ENCODE results near the gene CXCR2. TPM values are rescaled to one million over a fixed set of nuclear protein-coding genes. Genes with fewer than 3 reads are reported as not detected.

The CXCR2 gene
- total and polyA plus RNA-seq, 7 donors, result 0.03 to 1.3 (median 0.63) TPM; not detected in 1

DNA sequence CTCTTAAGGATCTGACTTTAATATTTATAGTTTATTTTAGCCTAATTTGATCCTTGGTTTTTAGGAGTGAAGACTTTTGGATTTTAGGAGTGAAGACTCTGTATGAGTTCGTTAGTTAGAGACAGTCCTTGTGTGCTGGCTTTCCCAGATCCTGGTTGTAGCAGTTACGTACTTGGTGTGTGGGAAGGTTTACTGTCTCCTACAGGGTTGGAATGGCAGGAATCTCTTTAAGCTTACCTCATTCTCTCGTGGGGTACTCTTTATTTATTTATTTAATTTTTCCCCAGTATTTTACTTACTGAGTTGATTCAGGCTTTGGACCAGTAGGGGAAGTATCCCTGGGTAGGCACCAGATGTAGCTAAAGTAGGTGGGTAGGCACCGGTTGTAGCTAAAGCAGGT is 1.8 kb upstream of the CXCR2 start:
- ATAC-seq, result no peak
- Histone ChIP-seq H3K4me3 (no peak overlapping the region), H3K27ac (no peak overlapping the region), H3K36me3 (ENCODE audit: insufficient read depth in 1 of 2, low read depth in 1 of 2) (no peaks in the 10 kb centered on the region), H3K9me3 (peaks cover 4% of the 10 kb centered on the region), H3K27me3 (ENCODE audit: insufficient read depth in 3 of 3, low read length in 2 of 3) (peaks cover 0 to 3% (median 0%) of the 10 kb centered on the region in 3 donors), H3K4me1 (no peaks in the 10 kb centered on the region)
- DNase-seq, result no peak
- intact Hi-C loops (cut with DNase I), result no loop called here
- 71 to 77% (median 74%) methylated on average over 4 of the region's 4 CpGs for WGBS, 3 donors
- TF ChIP-seq, protein P1, sequence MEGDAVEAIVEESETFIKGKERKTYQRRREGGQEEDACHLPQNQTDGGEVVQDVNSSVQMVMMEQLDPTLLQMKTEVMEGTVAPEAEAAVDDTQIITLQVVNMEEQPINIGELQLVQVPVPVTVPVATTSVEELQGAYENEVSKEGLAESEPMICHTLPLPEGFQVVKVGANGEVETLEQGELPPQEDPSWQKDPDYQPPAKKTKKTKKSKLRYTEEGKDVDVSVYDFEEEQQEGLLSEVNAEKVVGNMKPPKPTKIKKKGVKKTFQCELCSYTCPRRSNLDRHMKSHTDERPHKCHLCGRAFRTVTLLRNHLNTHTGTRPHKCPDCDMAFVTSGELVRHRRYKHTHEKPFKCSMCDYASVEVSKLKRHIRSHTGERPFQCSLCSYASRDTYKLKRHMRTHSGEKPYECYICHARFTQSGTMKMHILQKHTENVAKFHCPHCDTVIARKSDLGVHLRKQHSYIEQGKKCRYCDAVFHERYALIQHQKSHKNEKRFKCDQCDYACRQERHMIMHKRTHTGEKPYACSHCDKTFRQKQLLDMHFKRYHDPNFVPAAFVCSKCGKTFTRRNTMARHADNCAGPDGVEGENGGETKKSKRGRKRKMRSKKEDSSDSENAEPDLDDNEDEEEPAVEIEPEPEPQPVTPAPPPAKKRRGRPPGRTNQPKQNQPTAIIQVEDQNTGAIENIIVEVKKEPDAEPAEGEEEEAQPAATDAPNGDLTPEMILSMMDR (IDR thresholded peaks at IDR 0.05), result no peak

DNA sequence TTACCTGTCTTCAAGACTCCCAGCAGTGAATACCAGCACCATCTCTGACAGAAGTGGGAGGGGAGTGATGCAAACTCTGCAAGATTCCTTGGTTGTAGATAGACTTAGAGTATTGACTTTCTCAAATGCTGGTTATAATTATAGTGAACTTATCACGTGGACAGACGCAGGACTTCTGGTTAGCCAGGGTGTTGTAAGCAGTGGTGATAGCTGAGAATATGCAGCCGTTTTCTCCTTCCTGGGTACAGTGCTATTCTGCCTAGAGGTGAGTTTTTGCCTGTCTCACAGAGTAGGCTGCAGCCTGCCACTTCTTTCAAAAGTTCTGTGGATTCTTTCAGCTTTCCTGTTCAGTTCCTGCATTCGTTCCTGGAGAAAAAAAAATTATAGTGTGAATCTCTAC is 733 bp upstream of the CXCR2 start:
- no peaks in the 10 kb centered on the region for H3K4me1 ChIP-seq
- no peak for DNase-seq
- intact Hi-C loops (cut with DNase I), result no loop called here
- H3K36me3 ChIP-seq (ENCODE audit: insufficient read depth in 1 of 2, low read depth in 1 of 2), result no peaks in the 10 kb centered on the region
- peaks cover 0 to 3% (median 0%) of the 10 kb centered on the region in 3 donors for H3K27me3 ChIP-seq (ENCODE audit: insufficient read depth in 3 of 3, low read length in 2 of 3)
- 53 to 62% (median 58%) methylated on average over 4 of the region's 4 CpGs for WGBS, 3 donors
- TF ChIP-seq, protein P1 (IDR thresholded peaks at IDR 0.05), result no peak
- H3K9me3 ChIP-seq, result peaks cover 4% of the 10 kb centered on the region
- no peak overlapping the region for H3K27ac ChIP-seq
- H3K4me3 ChIP-seq, result no peak overlapping the region
- no peak for ATAC-seq

DNA sequence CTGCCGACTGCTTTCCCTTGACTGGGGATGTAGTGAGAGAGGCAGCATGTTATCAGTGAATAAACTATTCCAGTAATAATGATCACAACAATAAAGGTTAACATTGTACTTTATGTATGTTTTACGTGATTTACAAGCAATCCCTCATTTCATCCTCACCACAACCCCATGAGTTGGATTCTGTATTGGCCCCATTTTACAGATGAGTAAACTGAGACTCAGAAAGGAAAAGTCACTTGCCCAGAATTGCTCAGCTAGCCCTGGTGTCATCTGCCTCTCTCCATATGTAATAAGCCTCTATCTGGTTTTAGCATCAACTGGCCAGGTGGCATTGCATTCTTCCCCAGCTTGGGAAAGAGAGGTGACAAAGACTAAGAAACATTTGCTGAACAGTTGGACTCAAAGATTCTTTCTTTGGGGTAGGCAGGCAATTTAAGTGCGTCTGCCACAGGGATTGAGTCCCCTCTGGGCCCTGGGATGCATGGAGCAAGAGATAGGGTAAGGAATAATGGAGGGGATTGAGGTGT is 2.2 kb downstream of the CXCR2 start:
- TF ChIP-seq, protein P1 (IDR thresholded peaks at IDR 0.05), result no peak
- Histone ChIP-seq H3K27me3 (ENCODE audit: insufficient read depth in 3 of 3, low read length in 2 of 3) (peaks cover 0 to 3% (median 0%) of the 10 kb centered on the region in 3 donors), H3K27ac (no peak overlapping the region), H3K36me3 (ENCODE audit: insufficient read depth in 1 of 2, low read depth in 1 of 2) (no peaks in the 10 kb centered on the region), H3K4me3 (no peak overlapping the region), H3K4me1 (no peaks in the 10 kb centered on the region), H3K9me3 (peaks cover under 1% of the 10 kb centered on the region)
- ATAC-seq, result no peak
- 75 to 79% (median 78%) methylated on average over 3 of the region's 3 CpGs for WGBS, 3 donors
- no peak for DNase-seq
- intact Hi-C loops (cut with DNase I), result no loop called here

DNA sequence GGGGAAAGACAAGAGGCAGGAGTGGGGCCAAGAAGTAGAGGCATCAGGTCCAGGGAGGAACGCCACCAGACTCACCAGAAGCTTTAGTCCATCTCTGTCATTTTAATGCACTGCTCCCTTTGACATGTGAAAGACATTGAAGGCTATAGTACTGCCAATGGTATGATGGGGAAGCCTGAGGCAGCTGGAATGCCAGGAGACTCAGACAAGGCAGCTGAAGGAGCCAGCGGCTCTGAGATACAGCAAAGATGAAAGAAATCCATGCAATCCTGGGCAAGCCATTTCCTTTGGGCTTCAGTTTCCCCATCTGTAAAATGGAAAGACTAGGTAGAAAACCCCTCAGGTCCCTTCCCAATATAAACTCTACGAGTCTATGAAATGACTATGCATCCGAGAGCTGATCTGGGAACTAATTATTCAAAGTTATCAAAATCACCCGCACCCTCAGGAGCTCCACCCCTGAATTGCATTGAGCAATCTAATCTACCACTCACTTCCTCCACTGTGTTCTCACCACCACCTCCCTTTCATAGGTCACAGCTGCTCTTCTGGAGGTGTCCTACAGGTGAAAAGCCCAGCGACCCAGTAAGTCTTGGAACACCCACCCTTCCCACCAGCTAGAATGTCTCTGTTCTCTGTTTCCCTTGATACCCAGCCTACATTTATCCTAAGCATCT is 3.1 kb downstream of the CXCR2 start:
- intact Hi-C loops (cut with DNase I), result no loop called here
- H3K4me1 ChIP-seq, result no peaks in the 10 kb centered on the region
- ATAC-seq, result no peak

More for the DNA sequence above, 3.1 kb downstream of the CXCR2 start:
- Histone ChIP-seq H3K9me3 (no peaks in the 10 kb centered on the region), H3K4me3 (no peak overlapping the region), H3K27me3 (ENCODE audit: insufficient read depth in 3 of 3, low read length in 2 of 3) (peaks cover 0 to 3% (median 0%) of the 10 kb centered on the region in 3 donors), H3K27ac (no peak overlapping the region), H3K36me3 (ENCODE audit: insufficient read depth in 1 of 2, low read depth in 1 of 2) (no peaks in the 10 kb centered on the region)
- DNase-seq, result no peak
- WGBS, 3 donors, result 80 to 87% (median 84%) methylated on average over 6 of the region's 6 CpGs
- TF ChIP-seq, protein P1 (IDR thresholded peaks at IDR 0.05), result no peak

All from psoas muscle (tissue), 8 donors.